OCI-LY1 (cell line): ENCODE data around the gene ISCU.

Experiments used
- H2AFZ ChIP-seq: fragments of 200-600 bp; sonication (generic), shearing (Covaris generic); 2 replicates; pipeline ENCODE4 v1.6.0; 2014; ENCODE audit warnings: antibody characterized with exemption, mild to moderate bottlenecking, low read length
- H3F3A ChIP-seq: fragments of 200-600 bp; sonication (generic), shearing (Covaris generic); 2 replicates; pipeline ENCODE4 v1.6.0; 2014; ENCODE audit warnings: mild to moderate bottlenecking, antibody characterized with exemption, low read length, moderate library complexity; ENCODE audit not compliant: insufficient read depth
- H3K27ac ChIP-seq: fragments of 200-600 bp; sonication (generic); 2 replicates; pipeline ENCODE4 v1.5.1; 2014; ENCODE audit warnings: low read length, mixed run types, mild to moderate bottlenecking, low read depth; ENCODE audit not compliant: poor library complexity, severe bottlenecking
- H3K27me3 ChIP-seq: fragments of 200-600 bp; sonication (generic); 2 replicates; pipeline ENCODE4 v1.6.0; 2014; ENCODE audit warnings: antibody characterized with exemption, mild to moderate bottlenecking, low read length, moderate library complexity; ENCODE audit not compliant: insufficient read depth
- H3K36me3 ChIP-seq: fragments of 200-600 bp; sonication (generic); 2 replicates; pipeline ENCODE4 v1.6.1; 2014; ENCODE audit warnings: mild to moderate bottlenecking, antibody characterized with exemption, low read length, moderate library complexity, mixed read lengths; ENCODE audit not compliant: insufficient read depth
- H3K4me1 ChIP-seq: fragments of 200-600 bp; sonication (generic); 2 replicates; pipeline ENCODE4 v1.5.1; 2014; ENCODE audit warnings: mild to moderate bottlenecking, low read length, moderate library complexity; ENCODE audit not compliant: insufficient read depth, severe bottlenecking
- H3K4me2 ChIP-seq: fragments of 200-600 bp; sonication (generic), shearing (Covaris generic); 2 replicates; pipeline ENCODE4 v1.6.1; 2014; ENCODE audit warnings: low read length
- H3K4me3 ChIP-seq: fragments of 200-600 bp; sonication (generic); 2 replicates; pipeline ENCODE4 v1.5.1; 2014; ENCODE audit warnings: low read length, low read depth, mild to moderate bottlenecking, mixed read lengths; ENCODE audit not compliant: poor library complexity, severe bottlenecking
- H3K79me2 ChIP-seq: fragments of 200-600 bp; shearing (Covaris generic); 2 replicates; pipeline ENCODE4 v1.6.1; 2016; ENCODE audit warnings: mixed run types, low read length, mixed read lengths; ENCODE audit not compliant: insufficient read depth
- H3K9ac ChIP-seq: fragments of 200-600 bp; sonication (generic), shearing (Covaris generic); 2 replicates; pipeline ENCODE4 v1.6.1; 2014; ENCODE audit warnings: mild to moderate bottlenecking, low read length, mixed read lengths
- H3K9me2 ChIP-seq: fragments of 200-600 bp; sonication (generic), shearing (Covaris generic); 2 replicates; pipeline ENCODE4 v1.6.1; 2014; ENCODE audit warnings: low read depth, mild to moderate bottlenecking, low read length, mixed read lengths
- H3K9me3 ChIP-seq: fragments of 200-600 bp; shearing (Covaris generic); 2 replicates; pipeline ENCODE4 v1.6.1; 2014; ENCODE audit warnings: low read length, mixed read lengths
- H4K20me1 ChIP-seq: fragments of 200-600 bp; sonication (generic), shearing (Covaris generic); 2 replicates; pipeline ENCODE4 v1.6.0; 2016; ENCODE audit warnings: mild to moderate bottlenecking, low read length; ENCODE audit not compliant: insufficient read depth
- CTCF ChIP-seq: fragments of 200-600 bp; sonication (generic), shearing (Covaris generic); IDR thresholded peaks from 2 replicates; pipeline ENCODE4 v1.5.1; 2017; ENCODE audit warnings: mild to moderate bottlenecking, antibody characterized with exemption, low read length, moderate library complexity, mixed read lengths
- EZH2 ChIP-seq: fragments of 200-600 bp; sonication (generic), shearing (Covaris generic); IDR thresholded peaks from 2 replicates; pipeline ENCODE4 v1.8.0; 2017; ENCODE audit warnings: borderline replicate concordance, mixed run types, mild to moderate bottlenecking, antibody characterized with exemption, low read length, moderate library complexity, mixed read lengths

The ISCU gene

DNA sequence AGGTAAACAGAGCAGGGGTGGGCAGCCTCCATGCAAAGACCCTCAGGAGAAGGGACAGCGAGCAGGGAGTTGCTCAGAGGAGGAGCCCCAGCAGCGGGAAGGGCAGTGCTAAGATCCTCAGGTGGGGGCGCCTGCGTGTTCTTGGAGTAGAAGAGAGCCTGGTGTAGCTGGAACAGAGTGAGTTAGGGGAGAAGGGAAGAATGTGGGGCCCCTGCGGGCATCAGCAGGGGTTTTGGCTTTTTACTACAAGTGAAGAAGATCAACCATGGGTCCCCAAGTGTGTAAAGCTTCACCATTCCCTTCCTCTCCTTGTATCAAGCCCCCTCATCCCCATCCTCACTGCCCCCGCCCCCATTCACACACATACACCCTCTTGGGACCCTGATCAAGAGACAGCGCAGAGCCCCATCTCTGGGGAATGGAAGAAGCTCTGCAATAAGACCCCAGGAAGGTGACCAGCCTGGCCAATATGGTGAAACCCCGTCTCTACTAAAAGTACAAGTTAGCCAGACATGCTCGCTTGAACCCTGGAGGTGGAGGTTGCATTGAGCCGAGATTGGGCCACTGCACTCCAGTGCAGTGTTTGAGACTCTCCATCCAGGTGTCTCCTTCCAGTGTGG is 45.7 kb downstream of the ISCU start:
- H4K20me1 ChIP-seq = no peaks in the 10 kb centered on the region
- H3K4me3 ChIP-seq = no peak overlapping the region
- H3K9me3 ChIP-seq = no peaks in the 10 kb centered on the region
- no peak overlapping the region for H3K9ac ChIP-seq
- H3K4me1 ChIP-seq = no peaks in the 10 kb centered on the region
- no peak overlapping the region for H3K27ac ChIP-seq
- no peaks in the 10 kb centered on the region for H3K9me2 ChIP-seq
- no peaks in the 10 kb centered on the region for H3K27me3 ChIP-seq
- TF ChIP-seq EZH2 (no peak), CTCF (no peak)
- H2AFZ ChIP-seq = no peak overlapping the region
- no peak overlapping the region for H3K4me2 ChIP-seq
- no peaks in the 10 kb centered on the region for H3K36me3 ChIP-seq
- no peaks in the 10 kb centered on the region for H3K79me2 ChIP-seq
- H3F3A ChIP-seq = no peaks in the 10 kb centered on the region

DNA sequence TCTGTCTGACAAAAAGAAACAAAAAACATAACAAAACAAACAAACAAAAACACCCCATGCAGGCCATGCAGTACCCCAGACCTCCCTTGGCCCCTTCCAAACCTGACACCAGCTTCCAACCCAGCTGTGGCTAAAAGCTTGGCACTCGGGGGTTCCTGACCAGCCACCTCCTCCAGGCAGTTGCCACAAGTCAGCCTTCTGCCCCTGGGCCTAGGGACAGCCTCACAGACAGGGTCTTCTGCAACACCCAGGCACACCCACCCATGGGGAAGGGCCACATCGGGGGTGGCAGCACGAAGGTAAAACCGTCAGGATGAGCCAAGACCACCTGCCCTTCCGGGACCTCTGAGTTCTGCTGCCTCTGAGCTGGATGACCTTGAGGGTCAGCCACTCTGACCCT is 46.2 kb downstream of the ISCU start:
- Histone ChIP-seq H3K4me3 (no peak overlapping the region), H3K27ac (no peak overlapping the region), H3K27me3 (no peaks in the 10 kb centered on the region), H3K9me2 (no peaks in the 10 kb centered on the region), H3K4me1 (no peaks in the 10 kb centered on the region), H3K9ac (no peak overlapping the region), H3K9me3 (no peaks in the 10 kb centered on the region), H3K4me2 (no peak overlapping the region), H2AFZ (no peak overlapping the region), H3K79me2 (no peaks in the 10 kb centered on the region), H4K20me1 (no peaks in the 10 kb centered on the region), H3F3A (no peaks in the 10 kb centered on the region), H3K36me3 (no peaks in the 10 kb centered on the region)
- TF ChIP-seq CTCF (no peak), EZH2 (no peak)

- Histone ChIP-seq H3K4me2 (no peak overlapping the region), H3F3A (no peaks in the 10 kb centered on the region), H3K79me2 (no peaks in the 10 kb centered on the region), H3K27ac (no peak overlapping the region), H3K9me2 (no peaks in the 10 kb centered on the region), H3K9me3 (no peaks in the 10 kb centered on the region), H4K20me1 (no peaks in the 10 kb centered on the region), H3K27me3 (no peaks in the 10 kb centered on the region), H3K4me3 (no peak overlapping the region), H3K4me1 (no peaks in the 10 kb centered on the region), H3K36me3 (no peaks in the 10 kb centered on the region), H2AFZ (no peak overlapping the region), H3K9ac (no peak overlapping the region)
- TF ChIP-seq EZH2 (no peak), CTCF (no peak)
These were observed 47.3 kb downstream of the ISCU start for GRCh38 chr12:108609537-108610335.
